ENCODE results near the gene LRRC8C. TPM values are rescaled to one million over a fixed set of nuclear protein-coding genes. Genes with fewer than 3 reads are reported as not detected.

The LRRC8C gene
- total RNA-seq, 1 donor from 2014 or later: 6.3 TPM

DNA sequence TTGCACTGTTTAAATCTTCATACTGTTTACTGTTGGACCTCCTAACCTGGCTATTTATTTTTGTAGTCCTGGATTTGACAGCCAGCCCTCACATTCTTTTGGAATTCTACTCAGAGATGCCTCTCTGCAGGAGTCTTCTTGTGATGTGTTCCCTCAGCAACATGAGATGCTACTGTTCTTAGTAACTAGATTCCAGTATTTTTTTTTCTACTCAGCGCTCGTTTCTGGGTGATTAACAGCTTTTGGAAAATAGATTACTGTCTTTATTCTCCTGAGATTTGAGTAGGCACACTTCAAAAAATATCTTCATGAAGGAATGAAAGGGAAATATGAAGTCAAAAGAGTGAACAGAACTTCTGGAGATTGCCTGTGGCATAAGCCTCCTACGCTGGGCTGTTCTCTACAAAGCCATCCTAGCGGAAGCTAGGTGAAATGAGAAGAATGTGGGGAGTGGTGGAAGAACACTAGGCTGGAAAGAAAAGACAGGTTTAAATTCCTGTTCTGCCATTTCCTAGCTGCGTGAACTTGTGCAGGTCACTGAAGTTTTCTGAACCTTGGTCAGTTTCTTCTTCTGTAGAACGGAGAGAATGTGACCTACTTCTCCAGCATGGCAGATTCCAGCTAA, 75.9 kb downstream of the LRRC8C start:
- no peaks in the 10 kb centered on the region for H3K27me3 ChIP-seq (ENCODE audit: control insufficient read depth in 3 of 3, insufficient read depth in 3 of 3, low read length in 3 of 3)
- H3K9ac ChIP-seq (ENCODE audit: low read depth in 1 of 3, low read length in 3 of 3): no peak overlapping the region
- H3K27ac ChIP-seq (ENCODE audit: low read depth, low read length): no peak overlapping the region
- H3K36me3 ChIP-seq (ENCODE audit: control insufficient read depth in 3 of 3, insufficient read depth in 3 of 3, low read length in 3 of 3): peaks cover 0 to 7% (median 0%) of the 10 kb centered on the region in 3 donors
- no peaks in the 10 kb centered on the region for H3K9me3 ChIP-seq (ENCODE audit: control insufficient read depth in 3 of 3, low read length in 3 of 3)
- no peaks in the 10 kb centered on the region for H3K4me1 ChIP-seq (ENCODE audit: control insufficient read depth in 3 of 3, insufficient read depth in 3 of 3, low read length in 3 of 3)
- H3K4me3 ChIP-seq (ENCODE audit: low read length in 3 of 3): no peak overlapping the region

DNA sequence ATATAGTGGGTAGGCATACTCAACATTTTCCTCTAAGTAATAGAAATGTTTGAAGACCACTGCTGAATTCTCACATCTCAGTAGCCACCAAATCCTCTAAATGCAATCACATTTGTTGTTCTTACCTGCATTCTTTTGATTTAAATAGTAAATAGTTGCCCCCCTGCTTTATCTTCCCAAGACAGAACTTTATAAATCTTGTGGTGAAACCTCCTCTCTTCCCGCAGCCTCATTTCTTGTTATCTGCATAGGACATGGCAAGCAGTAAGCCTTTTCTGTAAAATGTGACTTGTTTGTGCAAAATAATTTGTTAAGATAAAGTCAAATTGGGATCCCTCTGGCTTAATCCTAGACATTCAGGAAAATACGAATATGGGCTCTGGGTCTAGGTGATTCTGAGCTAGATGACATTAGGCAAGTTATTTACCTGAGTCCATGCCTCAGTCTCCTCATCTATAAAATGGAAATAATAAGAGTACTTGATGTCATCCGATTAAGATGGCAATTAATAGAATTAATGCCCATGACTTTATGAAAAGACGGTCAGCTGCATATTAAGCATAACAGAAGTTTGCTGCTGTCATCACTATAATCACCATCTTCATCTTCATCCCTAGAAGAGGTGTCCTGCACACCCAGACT, 77.7 kb downstream of the LRRC8C start:
- H3K4me3 ChIP-seq (ENCODE audit: low read length in 3 of 3): no peak overlapping the region

GRCh38 chr1:89711140-89711778, 78.3 kb downstream of the LRRC8C start:
- Histone ChIP-seq H3K36me3 (ENCODE audit: control insufficient read depth in 3 of 3, insufficient read depth in 3 of 3, low read length in 3 of 3) (peaks cover 0 to 7% (median 0%) of the 10 kb centered on the region in 3 donors), H3K9ac (ENCODE audit: low read depth in 1 of 3, low read length in 3 of 3) (no peak overlapping the region), H3K27me3 (ENCODE audit: control insufficient read depth in 3 of 3, insufficient read depth in 3 of 3, low read length in 3 of 3) (no peaks in the 10 kb centered on the region), H3K4me3 (ENCODE audit: low read length in 3 of 3) (no peak overlapping the region), H3K4me1 (ENCODE audit: control insufficient read depth in 3 of 3, insufficient read depth in 3 of 3, low read length in 3 of 3) (no peaks in the 10 kb centered on the region), H3K27ac (ENCODE audit: low read depth, low read length) (no peak overlapping the region), H3K9me3 (ENCODE audit: control insufficient read depth in 3 of 3, low read length in 3 of 3) (no peaks in the 10 kb centered on the region)

More for the DNA sequence above, 77.7 kb downstream of the LRRC8C start:
- Histone ChIP-seq H3K36me3 (ENCODE audit: control insufficient read depth in 3 of 3, insufficient read depth in 3 of 3, low read length in 3 of 3) (peaks cover 0 to 7% (median 0%) of the 10 kb centered on the region in 3 donors), H3K9me3 (ENCODE audit: control insufficient read depth in 3 of 3, low read length in 3 of 3) (no peaks in the 10 kb centered on the region), H3K9ac (ENCODE audit: low read depth in 1 of 3, low read length in 3 of 3) (no peak overlapping the region), H3K4me1 (ENCODE audit: control insufficient read depth in 3 of 3, insufficient read depth in 3 of 3, low read length in 3 of 3) (no peaks in the 10 kb centered on the region), H3K27ac (ENCODE audit: low read depth, low read length) (no peak overlapping the region), H3K27me3 (ENCODE audit: control insufficient read depth in 3 of 3, insufficient read depth in 3 of 3, low read length in 3 of 3) (no peaks in the 10 kb centered on the region)

DNA sequence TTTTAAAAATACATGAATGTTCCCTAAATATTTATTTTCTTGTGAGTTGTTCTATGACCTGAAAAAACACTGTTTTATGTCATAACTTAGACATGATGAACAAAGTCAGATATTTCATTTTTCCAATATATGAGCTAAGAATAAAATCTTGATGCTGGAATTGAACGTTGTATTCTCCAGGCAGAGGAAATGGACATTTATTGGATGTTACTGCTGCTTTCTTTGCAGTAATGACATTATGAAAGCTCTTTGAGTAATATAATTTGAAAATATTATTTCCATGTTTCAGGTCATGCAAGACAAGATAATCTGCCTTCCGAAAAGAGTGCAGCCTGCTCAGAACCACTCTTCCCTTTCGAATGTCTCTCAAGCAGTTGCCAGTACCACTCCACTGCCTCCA, 79.5 kb downstream of the LRRC8C start:
- Histone ChIP-seq H3K4me1 (ENCODE audit: control insufficient read depth in 3 of 3, insufficient read depth in 3 of 3, low read length in 3 of 3) (no peaks in the 10 kb centered on the region), H3K9me3 (ENCODE audit: control insufficient read depth in 3 of 3, low read length in 3 of 3) (no peaks in the 10 kb centered on the region), H3K9ac (ENCODE audit: low read depth in 1 of 3, low read length in 3 of 3) (no peak overlapping the region), H3K36me3 (ENCODE audit: control insufficient read depth in 3 of 3, insufficient read depth in 3 of 3, low read length in 3 of 3) (peaks cover 0 to 7% (median 0%) of the 10 kb centered on the region in 3 donors), H3K27ac (ENCODE audit: low read depth, low read length) (no peak overlapping the region), H3K4me3 (ENCODE audit: low read length in 3 of 3) (no peak overlapping the region), H3K27me3 (ENCODE audit: control insufficient read depth in 3 of 3, insufficient read depth in 3 of 3, low read length in 3 of 3) (no peaks in the 10 kb centered on the region)

DNA sequence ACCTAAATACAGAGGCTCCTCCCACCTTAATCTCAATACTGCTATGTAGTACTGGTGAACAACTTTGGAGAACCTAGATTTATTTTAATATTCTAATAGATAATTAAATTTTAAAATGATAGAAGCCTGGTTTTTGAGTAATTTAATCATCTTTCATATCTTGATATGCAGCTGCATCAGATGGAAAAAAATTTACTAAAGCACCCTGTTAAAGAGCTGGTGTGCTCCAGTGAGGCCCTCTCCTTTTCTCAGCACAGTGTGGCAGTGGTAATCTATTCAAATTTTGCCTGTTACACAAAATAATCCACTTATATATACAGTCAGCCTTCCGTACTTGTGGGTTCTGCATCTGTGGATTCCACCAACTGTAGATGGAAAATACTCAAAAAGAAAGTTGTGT, 82.8 kb downstream of the LRRC8C start:
- H3K4me3 ChIP-seq (ENCODE audit: low read length in 3 of 3): no peak overlapping the region
- peaks cover 0 to 7% (median 0%) of the 10 kb centered on the region in 3 donors for H3K36me3 ChIP-seq (ENCODE audit: control insufficient read depth in 3 of 3, insufficient read depth in 3 of 3, low read length in 3 of 3)
- no peaks in the 10 kb centered on the region for H3K9me3 ChIP-seq (ENCODE audit: control insufficient read depth in 3 of 3, low read length in 3 of 3)
- no peak overlapping the region for H3K27ac ChIP-seq (ENCODE audit: low read depth, low read length)
- no peaks in the 10 kb centered on the region for H3K27me3 ChIP-seq (ENCODE audit: control insufficient read depth in 3 of 3, insufficient read depth in 3 of 3, low read length in 3 of 3)
- H3K9ac ChIP-seq (ENCODE audit: low read depth in 1 of 3, low read length in 3 of 3): no peak overlapping the region
- H3K4me1 ChIP-seq (ENCODE audit: control insufficient read depth in 3 of 3, insufficient read depth in 3 of 3, low read length in 3 of 3): peaks cover 0 to 7% (median 0%) of the 10 kb centered on the region in 3 donors

DNA sequence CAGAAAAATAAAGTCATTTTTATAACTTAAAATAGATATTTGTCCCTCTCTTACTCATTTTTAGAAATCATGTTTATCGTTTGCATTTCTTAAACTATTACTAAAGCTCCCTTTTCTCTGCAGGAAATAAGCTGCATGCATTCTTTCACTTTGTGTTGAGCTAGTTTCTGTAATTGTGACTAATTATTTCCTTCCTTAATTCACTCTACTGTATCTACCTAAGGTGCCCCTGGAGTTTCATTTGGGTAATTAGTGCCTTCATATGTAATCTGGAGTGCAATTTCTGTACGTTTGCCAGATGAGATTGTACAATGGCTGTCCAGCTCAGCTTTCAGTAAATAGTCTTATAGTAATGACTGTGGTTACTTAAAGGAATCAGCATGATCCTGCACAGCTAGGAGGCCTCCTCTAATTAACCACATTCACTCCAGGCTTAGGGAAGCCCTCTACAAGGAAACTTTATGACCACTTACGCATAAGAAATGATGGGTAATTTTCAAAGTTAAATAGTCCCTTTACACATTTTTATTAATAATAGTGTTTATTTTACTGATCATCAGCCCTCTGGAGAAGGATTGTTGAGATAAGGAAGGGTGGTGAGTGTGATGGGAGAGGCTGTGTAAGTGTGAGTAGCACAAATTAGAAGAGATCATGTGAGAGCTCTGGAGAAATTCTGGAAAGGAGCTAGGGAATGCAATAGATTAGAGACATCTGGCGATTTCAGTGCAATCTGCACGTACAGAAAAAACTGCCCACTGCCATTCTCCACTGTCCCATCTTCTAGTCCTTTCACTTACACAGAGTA, 86.8 kb downstream of the LRRC8C start:
- H3K36me3 ChIP-seq (ENCODE audit: control insufficient read depth in 3 of 3, insufficient read depth in 3 of 3, low read length in 3 of 3): no peaks in the 10 kb centered on the region
- H3K4me3 ChIP-seq (ENCODE audit: low read length in 3 of 3): no peak overlapping the region
- H3K27ac ChIP-seq (ENCODE audit: low read depth, low read length): no peak overlapping the region
- H3K9ac ChIP-seq (ENCODE audit: low read depth in 1 of 3, low read length in 3 of 3): no peak overlapping the region
- H3K27me3 ChIP-seq (ENCODE audit: control insufficient read depth in 3 of 3, insufficient read depth in 3 of 3, low read length in 3 of 3): no peaks in the 10 kb centered on the region
- no peaks in the 10 kb centered on the region for H3K9me3 ChIP-seq (ENCODE audit: control insufficient read depth in 3 of 3, low read length in 3 of 3)
- peaks cover 4 to 15% (median 5%) of the 10 kb centered on the region in 3 donors for H3K4me1 ChIP-seq (ENCODE audit: control insufficient read depth in 3 of 3, insufficient read depth in 3 of 3, low read length in 3 of 3)

GRCh38 chr1:89720839-89721238, 87.9 kb downstream of the LRRC8C start:
- H3K27ac ChIP-seq (ENCODE audit: low read depth, low read length): no peak overlapping the region
- peaks cover 11 to 21% (median 12%) of the 10 kb centered on the region in 3 donors for H3K4me1 ChIP-seq (ENCODE audit: control insufficient read depth in 3 of 3, insufficient read depth in 3 of 3, low read length in 3 of 3)
- no peaks in the 10 kb centered on the region for H3K36me3 ChIP-seq (ENCODE audit: control insufficient read depth in 3 of 3, insufficient read depth in 3 of 3, low read length in 3 of 3)
- no peaks in the 10 kb centered on the region for H3K9me3 ChIP-seq (ENCODE audit: control insufficient read depth in 3 of 3, low read length in 3 of 3)
- H3K9ac ChIP-seq (ENCODE audit: low read depth in 1 of 3, low read length in 3 of 3): no peak overlapping the region
- no peaks in the 10 kb centered on the region for H3K27me3 ChIP-seq (ENCODE audit: control insufficient read depth in 3 of 3, insufficient read depth in 3 of 3, low read length in 3 of 3)
- no peak overlapping the region for H3K4me3 ChIP-seq (ENCODE audit: low read length in 3 of 3)

DNA sequence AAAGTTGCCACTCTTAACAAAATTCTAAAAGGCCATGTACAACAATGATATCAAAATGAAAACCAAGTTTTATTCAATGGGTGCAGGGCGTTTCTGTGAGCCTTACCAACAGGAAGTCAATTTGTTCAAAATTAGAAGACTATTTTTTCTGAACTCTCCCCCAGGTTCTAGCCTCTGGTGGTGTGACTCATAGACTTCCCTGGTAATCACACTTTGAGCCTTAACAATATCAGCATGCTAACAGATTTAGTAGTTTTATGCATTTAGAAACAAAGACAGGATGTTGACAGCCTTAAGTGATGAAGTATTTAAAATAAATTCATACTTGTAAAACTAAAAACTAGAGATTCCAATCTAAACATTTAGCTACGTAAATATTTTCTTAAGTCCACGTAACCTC, 88.4 kb downstream of the LRRC8C start:
- H3K27ac ChIP-seq (ENCODE audit: low read depth, low read length): no peak overlapping the region
- H3K27me3 ChIP-seq (ENCODE audit: control insufficient read depth in 3 of 3, insufficient read depth in 3 of 3, low read length in 3 of 3): no peaks in the 10 kb centered on the region
- H3K4me1 ChIP-seq (ENCODE audit: control insufficient read depth in 3 of 3, insufficient read depth in 3 of 3, low read length in 3 of 3): peaks cover 12 to 21% (median 14%) of the 10 kb centered on the region in 3 donors
- no peak overlapping the region for H3K9ac ChIP-seq (ENCODE audit: low read depth in 1 of 3, low read length in 3 of 3)
- H3K4me3 ChIP-seq (ENCODE audit: low read length in 3 of 3): no peak overlapping the region
- no peaks in the 10 kb centered on the region for H3K36me3 ChIP-seq (ENCODE audit: control insufficient read depth in 3 of 3, insufficient read depth in 3 of 3, low read length in 3 of 3)
- no peaks in the 10 kb centered on the region for H3K9me3 ChIP-seq (ENCODE audit: control insufficient read depth in 3 of 3, low read length in 3 of 3)

DNA sequence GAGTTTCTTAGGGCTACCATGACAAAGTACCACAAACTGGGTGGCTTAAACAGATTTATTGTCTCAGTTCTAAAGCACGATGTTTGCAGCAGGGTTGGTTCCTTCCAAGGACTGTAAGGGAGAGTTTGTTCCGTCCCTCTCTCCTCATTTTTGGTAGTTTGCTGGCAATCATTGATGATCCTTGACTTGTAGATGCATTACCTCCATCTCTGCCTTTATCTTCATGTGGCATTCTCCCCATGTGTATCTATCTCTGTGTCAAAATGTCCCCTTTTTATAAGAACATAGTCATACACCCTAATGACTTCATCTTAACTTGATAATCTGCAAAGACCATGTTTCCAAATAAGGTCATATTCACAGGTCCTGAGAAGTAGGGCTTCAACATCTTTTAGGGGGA, 90.2 kb downstream of the LRRC8C start:
- no peaks in the 10 kb centered on the region for H3K9me3 ChIP-seq (ENCODE audit: control insufficient read depth in 3 of 3, low read length in 3 of 3)
- no peaks in the 10 kb centered on the region for H3K27me3 ChIP-seq (ENCODE audit: control insufficient read depth in 3 of 3, insufficient read depth in 3 of 3, low read length in 3 of 3)
- peaks cover 12 to 21% (median 14%) of the 10 kb centered on the region in 3 donors for H3K4me1 ChIP-seq (ENCODE audit: control insufficient read depth in 3 of 3, insufficient read depth in 3 of 3, low read length in 3 of 3)
- H3K4me3 ChIP-seq (ENCODE audit: low read length in 3 of 3): no peak overlapping the region
- H3K27ac ChIP-seq (ENCODE audit: low read depth, low read length): no peak overlapping the region
- no peak overlapping the region for H3K9ac ChIP-seq (ENCODE audit: low read depth in 1 of 3, low read length in 3 of 3)
- no peaks in the 10 kb centered on the region for H3K36me3 ChIP-seq (ENCODE audit: control insufficient read depth in 3 of 3, insufficient read depth in 3 of 3, low read length in 3 of 3)

Measured in skeletal muscle tissue (tissue), 4 donors.